ENCODE data around the gene GRM5.

DNA sequence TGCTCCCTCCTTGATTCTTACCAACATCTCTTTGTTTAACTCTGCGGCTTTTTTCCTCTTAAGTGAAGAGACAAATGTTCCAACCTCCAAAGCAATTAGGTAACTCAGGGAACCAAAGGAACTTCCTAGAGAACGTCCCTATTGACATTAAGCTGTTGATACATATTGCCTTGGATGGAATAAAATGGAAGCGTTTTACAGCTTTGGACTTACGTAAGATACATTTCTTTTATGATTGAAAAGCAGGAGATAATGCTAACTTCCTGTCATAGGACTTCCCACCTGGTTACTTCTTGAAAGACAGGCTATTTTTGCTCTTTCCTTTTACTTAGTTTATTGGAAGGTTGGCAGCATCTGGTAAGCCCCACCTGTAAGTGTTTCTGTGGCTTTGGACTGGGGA, 482.5 kb downstream of the GRM5 start:
- TF ChIP-seq EZH2 (IDR thresholded peaks at IDR 0.05; ENCODE audit: low read depth), result no peak
- TF ChIP-seq, protein P1, sequence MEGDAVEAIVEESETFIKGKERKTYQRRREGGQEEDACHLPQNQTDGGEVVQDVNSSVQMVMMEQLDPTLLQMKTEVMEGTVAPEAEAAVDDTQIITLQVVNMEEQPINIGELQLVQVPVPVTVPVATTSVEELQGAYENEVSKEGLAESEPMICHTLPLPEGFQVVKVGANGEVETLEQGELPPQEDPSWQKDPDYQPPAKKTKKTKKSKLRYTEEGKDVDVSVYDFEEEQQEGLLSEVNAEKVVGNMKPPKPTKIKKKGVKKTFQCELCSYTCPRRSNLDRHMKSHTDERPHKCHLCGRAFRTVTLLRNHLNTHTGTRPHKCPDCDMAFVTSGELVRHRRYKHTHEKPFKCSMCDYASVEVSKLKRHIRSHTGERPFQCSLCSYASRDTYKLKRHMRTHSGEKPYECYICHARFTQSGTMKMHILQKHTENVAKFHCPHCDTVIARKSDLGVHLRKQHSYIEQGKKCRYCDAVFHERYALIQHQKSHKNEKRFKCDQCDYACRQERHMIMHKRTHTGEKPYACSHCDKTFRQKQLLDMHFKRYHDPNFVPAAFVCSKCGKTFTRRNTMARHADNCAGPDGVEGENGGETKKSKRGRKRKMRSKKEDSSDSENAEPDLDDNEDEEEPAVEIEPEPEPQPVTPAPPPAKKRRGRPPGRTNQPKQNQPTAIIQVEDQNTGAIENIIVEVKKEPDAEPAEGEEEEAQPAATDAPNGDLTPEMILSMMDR (conservative IDR thresholded peaks at IDR 0.05), result no peak

Data from PC-9 (cell line).